Measurements from ENCODE around the gene AKAP13.

AKAP13 gene

GRCh38 chr15:85453144-85453872, 72.9 kb downstream of the AKAP13 start:
- Histone ChIP-seq H3K27ac (no peak overlapping the region), H3K4me1 (ENCODE audit: control insufficient read depth in 1 of 2, insufficient read depth in 1 of 2, low read depth in 1 of 2, low read length in 1 of 2) (no peaks in the 10 kb centered on the region), H3K36me3 (no peaks in the 10 kb centered on the region), H3K27me3 (no peaks in the 10 kb centered on the region), H3K4me3 (ENCODE audit: low read depth in 1 of 2, low read length in 1 of 2) (no peak overlapping the region), H3K9me3 (no peaks in the 10 kb centered on the region)
- TF ChIP-seq CTCF (IDR thresholded peaks at IDR 0.05): no peak

GRCh38 chr15:85454403-85454802, 74.0 kb downstream of the AKAP13 start:
- Histone ChIP-seq H3K36me3 (no peaks in the 10 kb centered on the region), H3K4me3 (ENCODE audit: low read depth in 1 of 2, low read length in 1 of 2) (no peak overlapping the region), H3K4me1 (ENCODE audit: control insufficient read depth in 1 of 2, insufficient read depth in 1 of 2, low read depth in 1 of 2, low read length in 1 of 2) (no peaks in the 10 kb centered on the region), H3K9me3 (no peaks in the 10 kb centered on the region), H3K27me3 (no peaks in the 10 kb centered on the region), H3K27ac (no peak overlapping the region)
- TF ChIP-seq CTCF (IDR thresholded peaks at IDR 0.05): no peak

GRCh38 chr15:85455891-85456290, 75.5 kb downstream of the AKAP13 start:
- TF ChIP-seq CTCF (IDR thresholded peaks at IDR 0.05): no peak
- H3K36me3 ChIP-seq: no peaks in the 10 kb centered on the region
- H3K4me1 ChIP-seq (ENCODE audit: control insufficient read depth in 1 of 2, insufficient read depth in 1 of 2, low read depth in 1 of 2, low read length in 1 of 2): no peaks in the 10 kb centered on the region
- no peaks in the 10 kb centered on the region for H3K27me3 ChIP-seq
- no peaks in the 10 kb centered on the region for H3K9me3 ChIP-seq
- H3K27ac ChIP-seq: no peak overlapping the region
- no peak overlapping the region for H3K4me3 ChIP-seq (ENCODE audit: low read depth in 1 of 2, low read length in 1 of 2)

GRCh38 chr15:85456798-85457197, 76.4 kb downstream of the AKAP13 start:
- Histone ChIP-seq H3K27me3 (no peaks in the 10 kb centered on the region), H3K9me3 (no peaks in the 10 kb centered on the region), H3K4me3 (ENCODE audit: low read depth in 1 of 2, low read length in 1 of 2) (no peak overlapping the region), H3K36me3 (no peaks in the 10 kb centered on the region), H3K4me1 (ENCODE audit: control insufficient read depth in 1 of 2, insufficient read depth in 1 of 2, low read depth in 1 of 2, low read length in 1 of 2) (no peaks in the 10 kb centered on the region), H3K27ac (no peak overlapping the region)
- no peak for TF ChIP-seq CTCF (IDR thresholded peaks at IDR 0.05)

GRCh38 chr15:85457392-85457968, 77.1 kb downstream of the AKAP13 start:
- no peak for TF ChIP-seq CTCF (IDR thresholded peaks at IDR 0.05)
- H3K27ac ChIP-seq: no peak overlapping the region

More at GRCh38 chr15:85457392-85457968, 77.1 kb downstream of the AKAP13 start:
- Histone ChIP-seq H3K9me3 (no peaks in the 10 kb centered on the region), H3K27me3 (no peaks in the 10 kb centered on the region), H3K4me3 (ENCODE audit: low read depth in 1 of 2, low read length in 1 of 2) (no peak overlapping the region), H3K36me3 (no peaks in the 10 kb centered on the region), H3K4me1 (ENCODE audit: control insufficient read depth in 1 of 2, insufficient read depth in 1 of 2, low read depth in 1 of 2, low read length in 1 of 2) (no peaks in the 10 kb centered on the region)
